GM19468 (cell line): ENCODE measurements around the gene CTLA4.

ENCODE experiments used
- ATAC-seq: cut with Tn5 transposase; IDR thresholded peaks from one replicate; pipeline ENCODE4 v1.9.1; 2021; ENCODE audit warnings: mild to moderate bottlenecking, moderate library complexity, moderate number of reproducible peaks; ENCODE audit not compliant: unreplicated experiment; ENCODE audit errors: extremely low read depth

The CTLA4 gene

DNA sequence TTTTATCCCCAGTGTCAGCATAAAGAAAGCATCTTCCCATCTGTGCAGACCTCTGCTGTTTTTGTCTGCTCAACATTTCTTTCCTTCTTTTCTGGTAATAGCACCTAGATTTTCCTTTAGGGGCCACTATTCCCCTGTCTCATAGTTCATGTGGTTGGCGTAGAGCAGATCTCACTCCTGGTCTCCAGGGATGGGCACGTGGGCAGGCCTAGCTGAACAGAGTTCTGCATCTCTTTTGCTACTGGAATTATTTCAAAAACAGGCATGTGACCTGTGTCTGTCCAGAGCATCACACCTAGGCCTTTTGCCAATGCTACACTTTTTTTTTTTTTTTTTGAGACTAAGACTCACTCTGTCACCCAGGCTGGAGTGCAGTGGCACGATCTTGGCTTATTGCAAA, 51.3 kb downstream of the CTLA4 start:
- no peak for ATAC-seq
